Coronary artery (tissue), 2 donors: ENCODE data around the gene STAC.

Source experiments
- DNase-seq: peaks from one replicate; pipeline ENCODE4 v3.0.0-alpha.2; 2017; ENCODE audit warnings: low spot score
- H3K27ac ChIP-seq, 2 donors: fragments of 200-600 bp; sonication (generic); one replicate each; pipeline ENCODE4 v1.5.1; 2016 to 2019
- H3K4me3 ChIP-seq: fragments of 200-600 bp; sonication (generic); 2 replicates; pipeline ENCODE4 v1.5.1; 2016; ENCODE audit warnings: mild to moderate bottlenecking, moderate library complexity
- CTCF ChIP-seq: fragments of 200-600 bp; sonication (generic); IDR thresholded peaks from one replicate; pipeline ENCODE4 v1.5.1; 2019; ENCODE audit warnings: antibody characterized with exemption

The STAC gene

GRCh38 chr3:36380221-36381031 lies at the start of gene STAC:
STAC (plus strand) TSS chr3:36380504; CDS start chr3:36380644, 140 bp downstream.
- peak; percentile 72 for DNase-seq
- Histone ChIP-seq H3K4me3 (peak within 1 kb of the TSS; percentile 75), H3K27ac (peak within 1 kb of the TSS in 1 of 2 donors; percentile 11)
- no peak for TF ChIP-seq CTCF

GRCh38 chr3:36332139-36332538 lies 48.2 kb upstream of the STAC start:
- H3K27ac ChIP-seq: no peak overlapping the region
- H3K4me3 ChIP-seq: no peak overlapping the region
- no peak for TF ChIP-seq CTCF

GRCh38 chr3:36362216-36362615 lies 18.1 kb upstream of the STAC start:
- Histone ChIP-seq H3K4me3 (no peak overlapping the region), H3K27ac (no peak overlapping the region)
- no peak for DNase-seq
- no peak for TF ChIP-seq CTCF

More at GRCh38 chr3:36332139-36332538, 48.2 kb upstream of the STAC start:
- DNase-seq: no peak

GRCh38 chr3:36362973-36363372 lies 17.3 kb upstream of the STAC start:
- TF ChIP-seq CTCF: no peak
- DNase-seq: no peak
- Histone ChIP-seq H3K4me3 (no peak overlapping the region), H3K27ac (no peak overlapping the region)

GRCh38 chr3:36364260-36364659 lies 16.0 kb upstream of the STAC start:
- no peak overlapping the region for H3K27ac ChIP-seq
- no peak for TF ChIP-seq CTCF
- no peak for DNase-seq
- H3K4me3 ChIP-seq: no peak overlapping the region

GRCh38 chr3:36365829-36366228 lies 14.5 kb upstream of the STAC start:
- Histone ChIP-seq H3K4me3 (no peak overlapping the region), H3K27ac (no peak overlapping the region)
- DNase-seq: no peak
- TF ChIP-seq CTCF: no peak

- DNase-seq: no peak
- no peak overlapping the region for H3K4me3 ChIP-seq
- no peak for TF ChIP-seq CTCF
- H3K27ac ChIP-seq: no peak overlapping the region
These were observed 14.0 kb upstream of the STAC start for GRCh38 chr3:36366308-36366707.
